Endothelial cell of umbilical vein (primary cell): ENCODE data around the gene IL16. TPM values are rescaled to one million over a fixed set of nuclear protein-coding genes. Genes with fewer than 3 reads are reported as not detected.

Source experiments
- BruUV-seq: library from RNA; stranded (reverse); fragments of 400-500 nt; replicated peaks from 2 replicates; lab custom pipeline; 2021; lab: Mats Ljungman, UMichigan
- CTCF ChIA-PET: fragments of 300-600, 350-600 bp; sonication (Branson Sonifier 250); formaldehyde crosslinking; loops from one replicate; lab custom pipeline; 2021; ENCODE audit warnings: antibody characterized with exemption, inconsistent platforms; lab: Charles Lee
- POLR2A ChIA-PET: fragments of 300-600, 350-600 bp; sonication (Branson Sonifier 250); formaldehyde crosslinking; loops from one replicate; lab custom pipeline; 2021; ENCODE audit warnings: antibody characterized with exemption, inconsistent platforms; lab: Charles Lee
- DNase-seq: peaks from one replicate; pipeline ENCODE4 v3.0.0-alpha.2; 2011; ENCODE audit warnings: low read depth, low spot score
- FAIRE-seq: peaks from 2 replicates; lab custom pipeline; 2011; peaks lifted over from hg19 to GRCh38; lab: Jason Lieb, UNC
- H2AFZ ChIP-seq: 2 replicates; pipeline ENCODE4 v1.6.0; 2012; ENCODE audit warnings: low read depth, low read length, control low read depth, inconsistent platforms
- H3K27ac ChIP-seq: 2 replicates; pipeline ENCODE4 v1.5.1; 2011; ENCODE audit warnings: low read depth, mild to moderate bottlenecking, control low read depth, low read length, moderate library complexity; ENCODE audit not compliant: insufficient read depth
- H3K27me3 ChIP-seq, 2 experiments: 2 replicates each; pipeline versions ENCODE4 v1.6.0 to v1.6.1; 2011; ENCODE audit warnings: low read length in 2 of 2, mixed read lengths in 1 of 2; ENCODE audit not compliant: control insufficient read depth in 2 of 2, insufficient read depth in 2 of 2
- H3K36me3 ChIP-seq, 2 experiments: 2 replicates in 1 of 2; 3 replicates in 1 of 2; pipeline ENCODE4 v1.5.1; 2011; ENCODE audit warnings: low read length in 2 of 2, mild to moderate bottlenecking in 1 of 2, moderate library complexity in 1 of 2; ENCODE audit not compliant: control insufficient read depth in 2 of 2, insufficient read depth in 2 of 2; ENCODE audit errors: extremely low read depth in 1 of 2
- H3K4me1 ChIP-seq: 3 replicates; pipeline ENCODE4 v1.5.1; 2011; ENCODE audit warnings: mild to moderate bottlenecking, low read length; ENCODE audit not compliant: control insufficient read depth, insufficient read depth; ENCODE audit errors: extremely low read depth
- H3K4me2 ChIP-seq: 2 replicates; pipeline ENCODE4 v1.6.1; 2011; ENCODE audit warnings: low read length, control low read depth, mixed read lengths; ENCODE audit not compliant: insufficient read depth
- H3K4me3 ChIP-seq, 3 experiments: fragments of 200-600 bp in 1 of 3; sonication (generic), shearing (Covaris generic) in 1 of 3; replicated peaks in 1 of 3; 2 replicates each; pipeline ENCODE4 v1.5.1; 2011 to 2016; ENCODE audit warnings: control low read depth in 3 of 3, low read length in 3 of 3, mild to moderate bottlenecking in 2 of 3, inconsistent platforms in 1 of 3, low read depth in 1 of 3, moderate library complexity in 1 of 3; ENCODE audit not compliant: insufficient read depth in 1 of 3
- H3K79me2 ChIP-seq: 2 replicates; pipeline ENCODE4 v1.6.0; 2012; ENCODE audit warnings: low read length, inconsistent platforms; ENCODE audit not compliant: control insufficient read depth, insufficient read depth
- H3K9ac ChIP-seq: replicated peaks from 2 replicates; pipeline ENCODE3; 2011; ENCODE audit warnings: low read length, control low read depth; ENCODE audit not compliant: insufficient read depth; ENCODE audit errors: extremely low read depth
- H3K9me1 ChIP-seq: replicated peaks from 3 replicates; pipeline ENCODE4 v1.6.0; 2011; ENCODE audit warnings: mild to moderate bottlenecking, low read length; ENCODE audit not compliant: control insufficient read depth, insufficient read depth; ENCODE audit errors: extremely low read depth
- H3K9me3 ChIP-seq: replicated peaks from 2 replicates; pipeline ENCODE4 v1.5.1; 2012; ENCODE audit warnings: low read length, inconsistent platforms; ENCODE audit not compliant: control insufficient read depth, insufficient read depth
- H4K20me1 ChIP-seq: replicated peaks from 2 replicates; pipeline ENCODE3; 2011; ENCODE audit warnings: mild to moderate bottlenecking, low read length; ENCODE audit not compliant: control insufficient read depth, insufficient read depth; ENCODE audit errors: extremely low read depth
- EZH2 ChIP-seq: IDR thresholded peaks from 2 replicates; pipeline ENCODE4 v1.6.1; 2012; ENCODE audit warnings: borderline replicate concordance, low read depth, mild to moderate bottlenecking, moderate library complexity, low read length, inconsistent platforms; ENCODE audit not compliant: severe bottlenecking
- FOS ChIP-seq: IDR thresholded peaks from 2 replicates; pipeline ENCODE4 v1.6.1; 2011; ENCODE audit warnings: mild to moderate bottlenecking, low read length, moderate library complexity, borderline replicate concordance; ENCODE audit not compliant: insufficient read depth
- GATA2 ChIP-seq: IDR thresholded peaks from 2 replicates; pipeline ENCODE4 v1.7.0; 2011; ENCODE audit warnings: low read depth, mild to moderate bottlenecking, moderate library complexity, mixed read lengths, low read length; ENCODE audit not compliant: insufficient read length, insufficient read depth
- JUN ChIP-seq: IDR thresholded peaks from 2 replicates; pipeline ENCODE4 v1.6.1; 2011; ENCODE audit warnings: borderline replicate concordance, low read depth; ENCODE audit not compliant: insufficient read length, insufficient read depth
- MYC ChIP-seq: IDR thresholded peaks from one replicate; pipeline ENCODE4 v1.6.1; 2011; ENCODE audit warnings: mild to moderate bottlenecking, low read depth, low read length
- POLR2A ChIP-seq: IDR thresholded peaks from 2 replicates; pipeline ENCODE4 v1.6.1; 2012; ENCODE audit warnings: low read depth, mild to moderate bottlenecking, control low read depth, low read length
- POLR2AphosphoS5 ChIP-seq: IDR thresholded peaks from 2 replicates; pipeline ENCODE4 v1.6.1; 2012; ENCODE audit warnings: low read depth, mild to moderate bottlenecking, control low read depth, low read length, moderate library complexity; ENCODE audit not compliant: insufficient read depth
- dilution Hi-C: fragments of 300-500 bp; cut with MboI; formaldehyde crosslinking; loops from one replicate; pipeline ENCODE4 v1.15.0; 2019; ENCODE audit warnings: low sequenced_read_pairs; ENCODE audit not compliant: extremely low pct_ligation_motif_present
- intact Hi-C: fragments of 100-400 bp; cut with micrococcal nuclease; formaldehyde crosslinking; loops from one replicate; pipeline ENCODE4 v1.10.0; 2022
- polyA plus RNA-seq, 4 experiments: library from polyadenylated mRNA; depleted of rRNA in 3 of 4; stranded (reverse) in 3 of 4; unstranded in 1 of 4; fragments of >200 nt; gene quantifications; 2 replicates each; pipeline versions ENCODE4 v1.2.1 to v1.2.3, GENCODE V29; 2011 to 2012; ENCODE audit warnings: missing spikeins in 1 of 4
- total RNA-seq: library from RNA; stranded (reverse); gene quantifications from 2 replicates; pipeline ENCODE4 v1.2.3, GENCODE V29; 2021
- TF ChIP-seq, protein P1 (sequence below), 2 donors: IDR thresholded peaks; 1 replicate in 1 of 2; 2 replicates in 1 of 2; pipeline ENCODE4 v1.5.1; 2011; ENCODE audit warnings: low read length in 2 of 2, mild to moderate bottlenecking in 2 of 2, moderate library complexity in 2 of 2, control low read depth in 1 of 2, inconsistent platforms in 1 of 2, low read depth in 1 of 2; ENCODE audit not compliant: insufficient read depth in 1 of 2; ENCODE audit errors: extremely low read depth in 1 of 2
- TF ChIP-seq, protein P2 (sequence below): IDR thresholded peaks from 2 replicates; pipeline ENCODE4 v1.6.1; 2011; ENCODE audit not compliant: insufficient read depth, insufficient read length

IL16 gene
- total and polyA plus RNA-seq, 2 donors (not counting 3 experiments of a cell fraction or from before 2014, with no cell fraction given), result 0.29 to 2.1 TPM

DNA sequence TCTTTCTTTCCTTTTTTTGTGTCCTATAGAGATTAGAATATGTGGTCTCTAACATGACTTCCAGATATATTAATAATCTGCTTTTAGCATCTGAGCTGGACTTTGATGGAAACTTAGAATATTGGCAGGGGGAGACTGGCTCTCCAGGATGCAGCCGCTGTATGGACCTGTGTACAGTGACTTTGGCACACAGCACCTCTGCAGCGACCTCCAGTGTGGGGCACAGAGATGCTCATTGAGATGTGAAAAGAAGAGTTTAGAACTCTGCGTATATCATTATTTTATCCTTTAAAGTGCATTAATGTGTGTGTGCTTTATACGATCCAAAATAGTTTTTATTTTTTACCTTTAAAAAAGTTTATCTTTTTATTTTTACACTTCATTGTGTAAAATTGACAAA lies 44.3 kb upstream of the IL16 start:
- Histone ChIP-seq H3K4me2 (no peak overlapping the region), H2AFZ (no peak overlapping the region), H4K20me1 (no peaks in the 10 kb centered on the region), H3K9me1 (no peaks in the 10 kb centered on the region), H3K9me3 (no peaks in the 10 kb centered on the region), H3K36me3 (no peaks in the 10 kb centered on the region), H3K27ac (no peak overlapping the region), H3K9ac (no peak overlapping the region), H3K27me3 (no peaks in the 10 kb centered on the region), H3K79me2 (no peaks in the 10 kb centered on the region), H3K4me3 (no peak overlapping the region), H3K4me1 (no peaks in the 10 kb centered on the region)
- dilution Hi-C loops (no loop called here), intact Hi-C loops (loop anchor here (1.0 kb wide), 1 partner anchor 175 kb away; no protein-coding TSS in a partner anchor)
- no peak for DNase-seq
- ChIA-PET POLR2A (no interaction called here), CTCF (interaction anchor here (2.8 to 10.3 kb wide), 3 partner anchors 12 to 114 kb away, joined by 13 to 472 read pairs (median 36); no protein-coding TSS in a partner anchor)
- FAIRE-seq, result no peak
- no TSS peak for BruUV-seq
- TF ChIP-seq EZH2 (no peak), MYC (no peak), FOS (no peak), POLR2A (no peak), JUN (no peak), GATA2 (no peak), POLR2AphosphoS5 (no peak)
- TF ChIP-seq, protein P1, sequence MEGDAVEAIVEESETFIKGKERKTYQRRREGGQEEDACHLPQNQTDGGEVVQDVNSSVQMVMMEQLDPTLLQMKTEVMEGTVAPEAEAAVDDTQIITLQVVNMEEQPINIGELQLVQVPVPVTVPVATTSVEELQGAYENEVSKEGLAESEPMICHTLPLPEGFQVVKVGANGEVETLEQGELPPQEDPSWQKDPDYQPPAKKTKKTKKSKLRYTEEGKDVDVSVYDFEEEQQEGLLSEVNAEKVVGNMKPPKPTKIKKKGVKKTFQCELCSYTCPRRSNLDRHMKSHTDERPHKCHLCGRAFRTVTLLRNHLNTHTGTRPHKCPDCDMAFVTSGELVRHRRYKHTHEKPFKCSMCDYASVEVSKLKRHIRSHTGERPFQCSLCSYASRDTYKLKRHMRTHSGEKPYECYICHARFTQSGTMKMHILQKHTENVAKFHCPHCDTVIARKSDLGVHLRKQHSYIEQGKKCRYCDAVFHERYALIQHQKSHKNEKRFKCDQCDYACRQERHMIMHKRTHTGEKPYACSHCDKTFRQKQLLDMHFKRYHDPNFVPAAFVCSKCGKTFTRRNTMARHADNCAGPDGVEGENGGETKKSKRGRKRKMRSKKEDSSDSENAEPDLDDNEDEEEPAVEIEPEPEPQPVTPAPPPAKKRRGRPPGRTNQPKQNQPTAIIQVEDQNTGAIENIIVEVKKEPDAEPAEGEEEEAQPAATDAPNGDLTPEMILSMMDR (IDR thresholded peaks at IDR 0.05; ENCODE audit: extremely low read depth in 1 of 2, insufficient read depth in 1 of 2, low read depth in 1 of 2, low read length in 2 of 2), result no peak
- TF ChIP-seq, protein P2, sequence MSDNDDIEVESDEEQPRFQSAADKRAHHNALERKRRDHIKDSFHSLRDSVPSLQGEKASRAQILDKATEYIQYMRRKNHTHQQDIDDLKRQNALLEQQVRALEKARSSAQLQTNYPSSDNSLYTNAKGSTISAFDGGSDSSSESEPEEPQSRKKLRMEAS, result no peak
